Hypothalamus (tissue), 51 donors: ENCODE measurements around the gene FAM120B.

Experiments
- DNase-seq, 51 donors: peaks; one replicate each; lab custom pipeline; 2025; lab: John Stamatoyannopoulos, UW

FAM120B gene

GRCh38 chr6:170410241-170410640 lies 103.7 kb downstream of the FAM120B start:
- DNase-seq, result no peak

GRCh38 chr6:170415318-170415717 lies 108.8 kb downstream of the FAM120B start:
- DNase-seq, result no peak

- DNase-seq, result no peak
Measured at GRCh38 chr6:170416303-170416702, 109.7 kb downstream of the FAM120B start.

- DNase-seq, result no peak
Measured at GRCh38 chr6:170416959-170417606, 110.5 kb downstream of the FAM120B start.

GRCh38 chr6:170417881-170418280 lies 111.3 kb downstream of the FAM120B start:
- DNase-seq, result no peak

- DNase-seq, result no peak
Measured at GRCh38 chr6:170420283-170420682, 113.7 kb downstream of the FAM120B start.

GRCh38 chr6:170420791-170421776 lies 114.5 kb downstream of the FAM120B start:
- no peak for DNase-seq

GRCh38 chr6:170421921-170422320 lies 115.4 kb downstream of the FAM120B start:
- DNase-seq, result no peak

GRCh38 chr6:170423030-170423429 lies 116.5 kb downstream of the FAM120B start:
- DNase-seq, result no peak

- no peak for DNase-seq
Measured at GRCh38 chr6:170423814-170424603, 117.5 kb downstream of the FAM120B start.

GRCh38 chr6:170424604-170425126 lies 118.1 kb downstream of the FAM120B start:
- DNase-seq, result no peak

GRCh38 chr6:170429450-170429849 lies 122.9 kb downstream of the FAM120B start:
- DNase-seq, result no peak

- DNase-seq, result no peak
Measured at GRCh38 chr6:170433163-170434116, 126.9 kb downstream of the FAM120B start.

GRCh38 chr6:170434117-170434820 lies 127.7 kb downstream of the FAM120B start:
- no peak for DNase-seq

GRCh38 chr6:170434821-170435155 lies 128.2 kb downstream of the FAM120B start:
- DNase-seq, result no peak

GRCh38 chr6:170435766-170436165 lies 129.2 kb downstream of the FAM120B start:
- DNase-seq, result no peak

GRCh38 chr6:170436209-170436809 lies 129.8 kb downstream of the FAM120B start:
- no peak for DNase-seq

- DNase-seq, result no peak
Measured at GRCh38 chr6:170437719-170438401, 131.3 kb downstream of the FAM120B start.
